ENCODE results near the gene TPCN1. TPM values are rescaled to one million over a fixed set of nuclear protein-coding genes. Genes with fewer than 3 reads are reported as not detected.

The TPCN1 gene
- total RNA-seq, 2 experiments from 2014 or later = 47.3 to 49.2 TPM

- DNase-seq = no peak
- Mint-ChIP-seq H3K4me1 (ENCODE audit: low read depth) (peaks cover 63% of the 10 kb centered on the region), H3K9me3 (no peaks in the 10 kb centered on the region), H3K36me3 (ENCODE audit: low read depth) (peaks cover 49% of the 10 kb centered on the region), H3K27ac (peak overlapping the region; percentile 96), H3K27me3 (ENCODE audit: low read depth) (no peaks in the 10 kb centered on the region), H3K4me3 (no peak overlapping the region)
- CTCF ChIA-PET = no interaction called here
- intact Hi-C loops (cut with micrococcal nuclease) = no loop called here
Measured at GRCh38 chr12:113228394-113229028, 7.2 kb downstream of the TPCN1 start.

- Mint-ChIP-seq H3K36me3 (ENCODE audit: low read depth) (peaks cover 53% of the 10 kb centered on the region), H3K9me3 (no peaks in the 10 kb centered on the region), H3K4me1 (ENCODE audit: low read depth) (peaks cover 65% of the 10 kb centered on the region), H3K27me3 (ENCODE audit: low read depth) (no peaks in the 10 kb centered on the region), H3K4me3 (peak overlapping the region; percentile 20), H3K27ac (peak overlapping the region; percentile 96)
- DNase-seq = peak; percentile 59
- intact Hi-C loops (cut with micrococcal nuclease) = loop anchor here (1.0 kb wide), 2 partner anchors 9 to 22 kb away; partner anchors contain the start of gene TPCN1
- CTCF ChIA-PET = interaction anchor here (0.6 to 1.5 kb wide), 6 partner anchors 9 to 182 kb away, joined by 3 to 5 read pairs (median 4); partner anchors contain the start of gene TPCN1
Measured at GRCh38 chr12:113230315-113231234, 9.3 kb downstream of the TPCN1 start.

- CTCF ChIA-PET = interaction anchor here (0.7 to 2.2 kb wide), 5 partner anchors 9 to 194 kb away, joined by 3 to 13 read pairs (median 4); partner anchors contain the start of gene TPCN1
- Mint-ChIP-seq H3K27ac (peak overlapping the region; percentile 96), H3K4me3 (no peak overlapping the region), H3K4me1 (ENCODE audit: low read depth) (peaks cover 68% of the 10 kb centered on the region), H3K36me3 (ENCODE audit: low read depth) (peaks cover 56% of the 10 kb centered on the region), H3K27me3 (ENCODE audit: low read depth) (no peaks in the 10 kb centered on the region), H3K9me3 (no peaks in the 10 kb centered on the region)
- intact Hi-C loops (cut with micrococcal nuclease) = no loop called here
- no peak for DNase-seq
Measured at GRCh38 chr12:113231235-113232088, 10.2 kb downstream of the TPCN1 start.

- H3K9me3 Mint-ChIP-seq = no peaks in the 10 kb centered on the region
- peaks cover 71% of the 10 kb centered on the region for H3K4me1 Mint-ChIP-seq (ENCODE audit: low read depth)
- no peak for DNase-seq
- no peaks in the 10 kb centered on the region for H3K27me3 Mint-ChIP-seq (ENCODE audit: low read depth)
- peak overlapping the region; percentile 66 for H3K4me3 Mint-ChIP-seq
- CTCF ChIA-PET = interaction anchor here (0.7 to 2.2 kb wide), 10 partner anchors 8 to 193 kb away, joined by 3 to 13 read pairs (median 3); no protein-coding TSS in a partner anchor
- peak overlapping the region; percentile 88 for H3K27ac Mint-ChIP-seq
- peaks cover 54% of the 10 kb centered on the region for H3K36me3 Mint-ChIP-seq (ENCODE audit: low read depth)
- intact Hi-C loops (cut with micrococcal nuclease) = no loop called here
Measured at GRCh38 chr12:113232089-113232839, 11.0 kb downstream of the TPCN1 start.

- Mint-ChIP-seq H3K4me1 (ENCODE audit: low read depth) (peaks cover 70% of the 10 kb centered on the region), H3K27ac (peak overlapping the region; percentile 88), H3K27me3 (ENCODE audit: low read depth) (no peaks in the 10 kb centered on the region), H3K9me3 (no peaks in the 10 kb centered on the region), H3K36me3 (ENCODE audit: low read depth) (peaks cover 50% of the 10 kb centered on the region), H3K4me3 (peak overlapping the region; percentile 66)
- peak; percentile 83 for DNase-seq
- intact Hi-C loops (cut with micrococcal nuclease) = loop anchor here (1.0 kb wide), 4 partner anchors 29 to 125 kb away; partner anchors contain the start of gene PLBD2
- CTCF ChIA-PET = interaction anchor here (0.9 to 2.2 kb wide), 8 partner anchors 9 to 71 kb away, joined by 3 to 13 read pairs (median 3); no protein-coding TSS in a partner anchor
Measured at GRCh38 chr12:113232840-113233585, 11.7 kb downstream of the TPCN1 start.

- intact Hi-C loops (cut with micrococcal nuclease) = loop anchor here (1.0 kb wide), 4 partner anchors 28 to 124 kb away; partner anchors contain the start of gene PLBD2
- Mint-ChIP-seq H3K27me3 (ENCODE audit: low read depth) (no peaks in the 10 kb centered on the region), H3K4me3 (no peak overlapping the region), H3K36me3 (ENCODE audit: low read depth) (peaks cover 46% of the 10 kb centered on the region), H3K27ac (peak overlapping the region; percentile 4), H3K9me3 (no peaks in the 10 kb centered on the region), H3K4me1 (ENCODE audit: low read depth) (peaks cover 63% of the 10 kb centered on the region)
- DNase-seq = no peak
- CTCF ChIA-PET = interaction anchor here (0.7 to 2.2 kb wide), 3 partner anchors 8 to 26 kb away, joined by 3 to 13 read pairs (median 5); no protein-coding TSS in a partner anchor
Measured at GRCh38 chr12:113233967-113234366, 12.7 kb downstream of the TPCN1 start.

GRCh38 chr12:113234483-113234882 is 13.2 kb downstream of the TPCN1 start:
- Mint-ChIP-seq H3K9me3 (no peaks in the 10 kb centered on the region), H3K4me3 (no peak overlapping the region), H3K27ac (no peak overlapping the region), H3K4me1 (ENCODE audit: low read depth) (peaks cover 60% of the 10 kb centered on the region), H3K36me3 (ENCODE audit: low read depth) (peaks cover 48% of the 10 kb centered on the region), H3K27me3 (ENCODE audit: low read depth) (no peaks in the 10 kb centered on the region)
- intact Hi-C loops (cut with micrococcal nuclease) = no loop called here
- CTCF ChIA-PET = interaction anchor here (0.7 kb wide), 1 partner anchor 8 kb away, joined by 3 read pairs; no protein-coding TSS in a partner anchor
- no peak for DNase-seq

GRCh38 chr12:113235976-113236375 is 14.7 kb downstream of the TPCN1 start:
- Mint-ChIP-seq H3K4me3 (no peak overlapping the region), H3K9me3 (no peaks in the 10 kb centered on the region), H3K4me1 (ENCODE audit: low read depth) (peaks cover 54% of the 10 kb centered on the region), H3K27me3 (ENCODE audit: low read depth) (no peaks in the 10 kb centered on the region), H3K36me3 (ENCODE audit: low read depth) (peaks cover 47% of the 10 kb centered on the region), H3K27ac (no peak overlapping the region)
- CTCF ChIA-PET = interaction anchor here (0.9 kb wide), 2 partner anchors 39 to 52 kb away, joined by 3 to 4 read pairs; no protein-coding TSS in a partner anchor
- no peak for DNase-seq
- intact Hi-C loops (cut with micrococcal nuclease) = no loop called here

GRCh38 chr12:113236539-113237399 is 15.5 kb downstream of the TPCN1 start:
- peaks cover 41% of the 10 kb centered on the region for H3K36me3 Mint-ChIP-seq (ENCODE audit: low read depth)
- H3K4me3 Mint-ChIP-seq = no peak overlapping the region
- no peak for DNase-seq
- no peaks in the 10 kb centered on the region for H3K27me3 Mint-ChIP-seq (ENCODE audit: low read depth)
- H3K27ac Mint-ChIP-seq = no peak overlapping the region
- no peaks in the 10 kb centered on the region for H3K9me3 Mint-ChIP-seq
- intact Hi-C loops (cut with micrococcal nuclease) = no loop called here
- CTCF ChIA-PET = interaction anchor here (0.7 to 1.5 kb wide), 4 partner anchors 8 to 40 kb away, joined by 4 read pairs; partner anchors contain the start of gene TPCN1
- peaks cover 46% of the 10 kb centered on the region for H3K4me1 Mint-ChIP-seq (ENCODE audit: low read depth)

- H3K4me3 Mint-ChIP-seq = no peak overlapping the region
- no peak for DNase-seq
- H3K27ac Mint-ChIP-seq = no peak overlapping the region
- H3K27me3 Mint-ChIP-seq (ENCODE audit: low read depth) = no peaks in the 10 kb centered on the region
- CTCF ChIA-PET = interaction anchor here (0.6 to 1.5 kb wide), 3 partner anchors 24 to 41 kb away, joined by 3 to 4 read pairs (median 4); no protein-coding TSS in a partner anchor
- peaks cover 33% of the 10 kb centered on the region for H3K36me3 Mint-ChIP-seq (ENCODE audit: low read depth)
- H3K9me3 Mint-ChIP-seq = no peaks in the 10 kb centered on the region
- intact Hi-C loops (cut with micrococcal nuclease) = no loop called here
- H3K4me1 Mint-ChIP-seq (ENCODE audit: low read depth) = peaks cover 37% of the 10 kb centered on the region
Measured at GRCh38 chr12:113237748-113238147, 16.5 kb downstream of the TPCN1 start.
